ENCODE results near the gene VWA8.

The VWA8 gene

GRCh38 chr13:41960637-41961465 lies at the start of gene VWA8:
Gene VWA8 (minus strand): TSS chr13:41961109. CDS start chr13:41961015, 94 bp downstream.
- DNase-seq (ENCODE audit: low read depth in 1 of 2, low spot score in 1 of 2) = peak; percentile 77 to 78

- no peak for DNase-seq (ENCODE audit: low read depth in 1 of 2, low spot score in 1 of 2)
These were observed 48.1 kb upstream of the VWA8 start for GRCh38 chr13:42009057-42009456.

DNA sequence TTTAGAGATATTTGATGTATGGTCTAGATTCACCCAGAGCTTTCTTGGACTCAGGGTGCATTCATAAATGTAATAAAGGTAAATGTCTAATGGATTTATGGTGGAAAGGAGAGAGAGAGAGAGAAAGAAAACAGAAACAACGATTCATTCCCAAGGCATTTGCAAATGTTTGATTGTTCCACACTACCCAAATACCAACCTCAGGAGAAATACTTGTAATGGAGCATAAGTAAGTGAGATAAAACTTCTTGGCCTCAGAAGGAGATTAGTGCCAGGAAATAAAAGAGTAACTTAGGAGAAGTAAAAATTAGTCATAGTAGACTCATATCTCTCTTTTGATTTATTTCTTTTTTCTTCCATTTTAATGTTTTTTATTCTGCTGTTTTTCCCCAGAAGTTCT lies 46.9 kb upstream of the VWA8 start:
- no peak for DNase-seq (ENCODE audit: low read depth in 1 of 2, low spot score in 1 of 2)

GRCh38 chr13:42002066-42002465 lies 41.2 kb upstream of the VWA8 start:
- DNase-seq (ENCODE audit: low read depth in 1 of 2, low spot score in 1 of 2) = no peak

DNA sequence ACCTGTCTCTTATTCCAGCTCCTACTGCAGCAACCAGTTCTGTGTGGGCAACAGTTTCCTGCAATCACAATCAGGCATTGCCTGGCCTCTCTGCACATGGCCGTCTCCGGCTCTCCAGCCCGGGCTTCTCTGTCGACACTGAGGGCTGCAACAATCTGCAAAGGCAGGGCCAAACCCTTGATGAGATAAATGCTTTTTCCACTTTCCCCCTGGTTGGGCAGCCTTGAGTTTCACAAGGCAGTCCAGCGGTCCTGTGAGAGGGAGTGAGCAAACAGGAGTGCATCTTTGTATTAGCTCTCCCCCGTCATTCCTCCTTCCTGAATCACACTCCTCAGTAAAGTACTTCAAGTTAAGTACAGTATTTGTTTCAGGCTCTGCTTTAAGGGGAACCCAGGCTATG lies 40.7 kb upstream of the VWA8 start:
- DNase-seq (ENCODE audit: low read depth in 1 of 2, low spot score in 1 of 2) = no peak

DNA sequence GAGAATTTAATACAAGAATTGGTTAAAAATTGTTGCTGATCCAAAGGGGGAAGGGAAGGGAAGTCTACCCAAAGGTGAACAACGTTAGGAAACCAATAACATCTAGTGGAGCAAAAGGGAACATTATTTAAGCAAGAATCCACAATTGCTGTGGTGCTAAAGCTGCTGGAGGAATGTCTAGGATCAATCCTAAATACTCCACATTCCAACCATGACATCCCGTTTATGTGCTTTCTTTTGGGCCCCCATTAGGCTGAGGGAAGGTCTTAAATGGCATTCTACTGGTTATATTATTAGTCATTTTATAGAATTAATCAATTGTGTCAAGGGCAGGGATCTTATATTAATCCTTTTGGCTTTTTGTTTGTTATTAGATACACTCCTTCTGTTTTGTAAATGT lies 39.9 kb upstream of the VWA8 start:
- no peak for DNase-seq (ENCODE audit: low read depth in 1 of 2, low spot score in 1 of 2)

DNA sequence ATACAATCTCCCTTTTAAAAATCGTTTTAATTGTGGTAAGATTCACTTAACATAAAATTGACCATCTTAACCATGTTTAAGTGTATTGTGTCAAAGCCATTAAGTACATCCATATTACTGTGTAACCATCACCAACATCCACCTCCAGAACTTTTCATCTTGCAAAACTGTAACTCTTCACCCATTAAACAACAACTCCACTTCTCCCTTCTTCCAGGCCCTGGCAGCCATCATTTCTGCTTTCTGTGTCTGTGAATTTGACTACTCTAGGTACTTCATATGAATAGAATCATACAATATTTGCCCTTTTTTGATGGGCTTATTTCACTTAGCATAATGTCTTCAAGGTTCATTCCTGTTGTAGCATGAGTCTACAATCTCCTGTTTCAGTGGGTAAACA lies 36.5 kb upstream of the VWA8 start:
- no peak for DNase-seq (ENCODE audit: low read depth in 1 of 2, low spot score in 1 of 2)

- peak in 1 of 2 donors; percentile 1 for DNase-seq (ENCODE audit: low read depth in 1 of 2, low spot score in 1 of 2)
These were observed 35.0 kb upstream of the VWA8 start for GRCh38 chr13:41995946-41996345.

DNA sequence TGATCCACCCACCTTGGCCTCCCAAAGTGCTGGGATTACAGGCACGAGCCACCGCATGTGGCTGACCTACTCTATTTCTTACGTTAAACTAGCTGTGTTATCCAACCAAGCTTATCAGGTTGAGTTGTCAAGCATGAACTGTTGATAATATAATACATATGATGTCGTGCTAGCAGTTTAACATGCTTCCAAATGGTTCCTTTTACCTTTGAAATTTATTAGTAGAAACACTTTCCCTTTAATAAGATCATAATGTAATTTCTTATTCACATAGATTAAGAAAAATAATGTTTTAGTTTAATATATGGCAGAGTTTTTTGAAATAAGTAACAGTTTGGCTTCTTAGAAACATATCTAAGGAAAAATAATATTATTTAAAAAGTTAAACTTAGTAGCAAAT lies 34.4 kb upstream of the VWA8 start:
- DNase-seq (ENCODE audit: low read depth in 1 of 2, low spot score in 1 of 2) = no peak

DNA sequence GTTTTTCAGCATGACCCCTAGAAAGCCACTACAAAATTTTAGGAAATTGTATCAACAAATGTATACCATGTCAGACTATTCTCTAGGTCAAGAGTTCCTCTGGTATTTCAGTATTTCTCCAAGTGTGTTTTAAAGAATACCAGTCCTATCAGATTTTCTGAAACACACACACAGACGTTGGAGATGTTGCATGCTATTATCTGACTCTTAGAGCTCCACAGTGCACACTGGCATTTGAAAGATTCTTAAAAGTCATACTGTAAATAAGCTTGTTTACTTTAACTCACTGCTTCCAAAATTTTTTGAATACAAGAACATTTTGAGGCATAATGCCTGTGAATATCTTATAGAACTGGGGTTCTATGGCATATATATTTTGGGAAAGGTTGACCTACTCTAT lies 33.8 kb upstream of the VWA8 start:
- no peak for DNase-seq (ENCODE audit: low read depth in 1 of 2, low spot score in 1 of 2)

- DNase-seq (ENCODE audit: low read depth in 1 of 2, low spot score in 1 of 2) = no peak
These were observed 31.0 kb upstream of the VWA8 start for GRCh38 chr13:41991936-41992335.

DNA sequence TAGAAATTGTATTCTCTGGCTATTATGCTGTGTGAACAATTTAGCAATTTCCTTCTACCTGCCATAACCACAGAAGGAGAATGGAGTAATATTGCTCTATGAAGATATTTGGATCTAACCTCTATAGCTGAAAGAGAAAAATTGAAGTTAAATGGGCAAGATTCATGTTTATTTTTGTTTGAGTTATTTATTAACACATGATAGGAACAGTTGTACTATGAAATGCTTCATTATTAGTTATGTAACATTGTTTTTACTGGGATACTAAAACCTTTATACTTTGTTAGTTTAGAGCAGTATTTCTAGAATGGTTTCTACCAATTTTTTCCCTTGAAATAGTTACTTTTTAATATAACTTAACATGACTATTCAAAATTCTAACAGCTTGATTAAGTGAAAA lies 27.3 kb upstream of the VWA8 start:
- DNase-seq (ENCODE audit: low read depth in 1 of 2, low spot score in 1 of 2) = no peak

GRCh38 chr13:41985788-41986508 lies 25.0 kb upstream of the VWA8 start:
- no peak for DNase-seq (ENCODE audit: low read depth in 1 of 2, low spot score in 1 of 2)

- DNase-seq (ENCODE audit: low read depth in 1 of 2, low spot score in 1 of 2) = no peak
These were observed 21.2 kb upstream of the VWA8 start for GRCh38 chr13:41981951-41982715.

GRCh38 chr13:41978007-41978406 lies 17.1 kb upstream of the VWA8 start:
- DNase-seq (ENCODE audit: low read depth in 1 of 2, low spot score in 1 of 2) = no peak

GRCh38 chr13:41976476-41976875 lies 15.6 kb upstream of the VWA8 start:
- DNase-seq (ENCODE audit: low read depth in 1 of 2, low spot score in 1 of 2) = no peak

DNA sequence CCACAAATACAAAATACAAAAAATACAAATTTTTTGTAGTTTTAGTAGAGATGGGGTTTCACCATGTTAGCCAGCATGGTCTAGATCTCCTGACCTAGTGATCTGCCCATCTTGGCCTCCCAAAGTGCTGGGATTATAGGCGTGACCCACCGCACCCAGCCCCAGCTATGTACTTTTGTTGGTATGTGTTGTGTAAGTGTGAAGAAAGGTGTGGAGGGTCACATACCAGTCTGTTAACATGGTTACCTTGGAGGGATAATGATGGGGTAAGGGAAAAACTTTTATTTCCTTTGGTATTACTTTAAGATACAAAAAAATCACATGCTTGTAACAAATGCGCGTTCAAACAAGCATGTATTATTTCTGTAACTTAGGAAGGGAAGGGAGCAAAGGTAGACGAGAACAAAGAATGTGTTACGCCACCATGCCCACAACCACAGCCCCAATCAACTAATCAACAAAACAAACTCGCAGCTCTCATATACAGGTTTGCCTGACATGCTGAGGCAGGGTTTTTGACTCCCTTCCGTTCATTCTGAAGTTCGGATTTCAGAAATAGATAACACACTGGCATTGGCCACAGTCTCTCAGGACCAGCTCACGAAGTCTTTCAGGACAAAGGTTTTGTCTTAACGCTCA lies 13.5 kb upstream of the VWA8 start:
- no peak for DNase-seq (ENCODE audit: low read depth in 1 of 2, low spot score in 1 of 2)

- no peak for DNase-seq (ENCODE audit: low read depth in 1 of 2, low spot score in 1 of 2)
These were observed 12.4 kb upstream of the VWA8 start for GRCh38 chr13:41973247-41973741.

DNA sequence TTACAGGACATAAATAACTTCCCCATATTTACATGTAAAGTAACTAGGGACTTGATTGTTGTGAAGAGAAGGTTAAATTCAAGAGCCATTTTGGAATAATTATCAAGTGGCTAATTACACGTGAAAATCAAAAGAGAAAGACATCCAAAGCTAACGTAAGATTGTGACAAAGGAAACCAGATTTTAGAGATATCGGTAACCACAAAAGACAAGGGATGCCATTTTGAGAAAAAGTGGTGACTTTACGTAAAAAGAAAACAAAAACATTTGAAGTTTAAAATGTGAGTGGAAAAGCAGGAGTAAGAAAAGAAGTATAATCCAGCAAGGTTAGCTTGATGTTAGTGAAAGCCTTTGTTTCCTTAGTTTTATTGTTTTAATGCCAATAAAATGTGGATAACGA lies 10.9 kb upstream of the VWA8 start:
- DNase-seq (ENCODE audit: low read depth in 1 of 2, low spot score in 1 of 2) = no peak

DNA sequence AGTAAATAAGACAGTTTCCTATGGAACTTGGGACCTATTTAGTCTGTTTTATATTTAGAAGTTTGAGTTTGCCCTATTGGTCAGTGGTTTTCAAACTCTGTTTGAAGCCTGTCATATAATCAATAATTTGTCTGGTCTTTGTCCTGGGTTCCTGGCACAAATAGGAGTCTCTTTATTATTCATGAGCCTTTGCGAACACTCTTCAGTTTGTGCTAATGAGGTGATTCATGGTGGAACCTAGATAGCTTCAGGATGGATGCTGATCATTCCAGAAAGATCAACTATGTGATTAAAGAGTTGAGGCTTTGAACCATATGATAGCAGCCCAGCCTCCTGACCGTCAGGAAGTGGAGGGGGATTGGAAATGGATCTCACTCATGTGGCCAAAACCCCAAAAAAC lies 10.0 kb upstream of the VWA8 start:
- no peak for DNase-seq (ENCODE audit: low read depth in 1 of 2, low spot score in 1 of 2)

DNA sequence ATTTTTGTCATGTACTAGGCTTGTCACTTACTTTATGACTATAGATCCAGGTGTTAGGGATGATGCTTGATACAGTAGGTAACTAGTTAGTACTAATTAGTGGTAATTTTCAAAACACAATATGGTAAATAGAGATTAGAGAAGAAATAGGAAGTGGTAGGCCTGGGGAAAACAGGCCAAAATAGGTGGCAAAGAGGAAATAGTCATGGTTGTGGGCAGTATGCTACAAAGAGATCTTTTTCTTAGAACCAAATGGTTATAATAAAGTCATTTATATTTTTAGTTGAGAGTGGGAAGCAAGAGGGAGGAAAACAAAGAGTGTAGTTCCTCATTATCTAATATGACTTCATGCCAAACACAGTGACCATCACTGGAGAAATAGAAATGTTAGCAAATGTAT lies 9.1 kb upstream of the VWA8 start:
- no peak for DNase-seq (ENCODE audit: low read depth in 1 of 2, low spot score in 1 of 2)
